SH-SY5Y (cell line): ENCODE measurements around the gene NR2C1.

Experiments used
- GATA2 ChIP-seq: IDR thresholded peaks from 2 replicates; pipeline ENCODE4 v1.6.1; 2011; ENCODE audit warnings: mild to moderate bottlenecking, low read depth, low read length
- GATA3 ChIP-seq: IDR thresholded peaks from 2 replicates; pipeline ENCODE4 v1.6.1; 2011; ENCODE audit warnings: low read depth, mild to moderate bottlenecking, low read length, moderate library complexity

GRCh38 chr12:95107362-95107761 is 33.9 kb upstream of the NR2C1 start:
- TF ChIP-seq GATA2 (no peak), GATA3 (no peak)
